ENCODE data around the gene CABS1.

CABS1 gene

GRCh38 chr4:70382691-70383181, 48.0 kb downstream of the CABS1 start, which contains the start of gene SMR3B:
TSS of gene SMR3B (plus strand) at chr4:70383131. CDS start at chr4:70384511, 1,380 bp downstream.
- DNase-seq (ENCODE audit: low spot score): no peak
